Measurements from ENCODE around the gene ST14.

ST14 gene

DNA sequence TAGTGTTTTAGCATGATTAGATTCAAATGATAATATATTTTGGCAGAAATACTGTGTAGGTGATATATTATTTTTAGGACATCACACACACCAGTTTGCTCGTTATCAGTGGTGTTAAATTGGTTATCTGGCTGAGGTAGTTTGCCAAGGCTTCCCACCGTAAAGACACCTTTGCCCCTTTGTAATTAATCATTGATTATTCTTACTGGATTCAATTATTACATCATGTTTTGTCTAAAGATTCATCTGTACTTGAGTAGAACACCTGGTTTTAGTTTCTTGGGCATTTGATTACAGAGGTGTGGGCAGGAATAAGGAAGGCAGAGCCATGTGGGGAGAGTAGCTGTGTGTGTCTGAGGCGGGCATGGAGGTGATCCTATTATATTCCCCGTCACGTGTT is 39.5 kb upstream of the ST14 start:
- no peak overlapping the region for H3K27ac ChIP-seq (ENCODE audit: extremely low read depth, low read depth, low read length)
- H3K36me3 ChIP-seq (ENCODE audit: control insufficient read depth in 2 of 2, insufficient read depth in 1 of 2, low read length in 2 of 2) = peaks cover 0 to 61% of the 10 kb centered on the region in 2 experiments; a peak in 2 of 3 replicates
- no peak overlapping the region for H3K4me3 ChIP-seq (ENCODE audit: low read depth, low read length)
- peaks cover 3% of the 10 kb centered on the region; the same call in 1 of the 2 replicates for H3K4me1 ChIP-seq (ENCODE audit: control insufficient read depth, insufficient read depth, low read length)
- ChIA-PET POLR2A (no interaction called here), CTCF (interaction anchor here (0.6 to 2.3 kb wide), 3 partner anchors 8 to 12 kb away, joined by 3 to 11 read pairs (median 4); no protein-coding TSS in a partner anchor)
- no peaks in the 10 kb centered on the region for H3K9me3 ChIP-seq (ENCODE audit: control insufficient read depth, insufficient read depth, low read depth, low read length)
- TF ChIP-seq ZEB2 (tag by site-specific recombination; IDR thresholded peaks at IDR 0.05) (no peak), ZNF48 (tag by site-specific recombination; IDR thresholded peaks at IDR 0.05) (no peak), ZNF658 (tag by site-specific recombination; IDR thresholded peaks at IDR 0.05) (no peak), ZNF660 (tag by site-specific recombination; IDR thresholded peaks at IDR 0.05) (no peak), SETDB1 (IDR thresholded peaks at IDR 0.05; ENCODE audit: insufficient read length, low read length) (no peak), ZNF571 (tag by site-specific recombination; IDR thresholded peaks at IDR 0.05) (no peak), ZNF311 (tag by site-specific recombination; IDR thresholded peaks at IDR 0.05; ENCODE audit: borderline replicate concordance) (no peak), OSR2 (tag by site-specific recombination; IDR thresholded peaks at IDR 0.05) (no peak), MEIS1 (CRISPR knock-in tag; IDR thresholded peaks at IDR 0.05; ENCODE audit: borderline replicate concordance) (no peak), ZNF837 (tag by site-specific recombination; IDR thresholded peaks at IDR 0.05) (no peak), ZSCAN23 (tag by site-specific recombination; IDR thresholded peaks at IDR 0.05) (no peak), ZNF585B (tag by site-specific recombination; IDR thresholded peaks at IDR 0.05) (no peak), ZNF792 (tag by site-specific recombination; IDR thresholded peaks at IDR 0.05) (no peak)
- TF ChIP-seq, protein P1, sequence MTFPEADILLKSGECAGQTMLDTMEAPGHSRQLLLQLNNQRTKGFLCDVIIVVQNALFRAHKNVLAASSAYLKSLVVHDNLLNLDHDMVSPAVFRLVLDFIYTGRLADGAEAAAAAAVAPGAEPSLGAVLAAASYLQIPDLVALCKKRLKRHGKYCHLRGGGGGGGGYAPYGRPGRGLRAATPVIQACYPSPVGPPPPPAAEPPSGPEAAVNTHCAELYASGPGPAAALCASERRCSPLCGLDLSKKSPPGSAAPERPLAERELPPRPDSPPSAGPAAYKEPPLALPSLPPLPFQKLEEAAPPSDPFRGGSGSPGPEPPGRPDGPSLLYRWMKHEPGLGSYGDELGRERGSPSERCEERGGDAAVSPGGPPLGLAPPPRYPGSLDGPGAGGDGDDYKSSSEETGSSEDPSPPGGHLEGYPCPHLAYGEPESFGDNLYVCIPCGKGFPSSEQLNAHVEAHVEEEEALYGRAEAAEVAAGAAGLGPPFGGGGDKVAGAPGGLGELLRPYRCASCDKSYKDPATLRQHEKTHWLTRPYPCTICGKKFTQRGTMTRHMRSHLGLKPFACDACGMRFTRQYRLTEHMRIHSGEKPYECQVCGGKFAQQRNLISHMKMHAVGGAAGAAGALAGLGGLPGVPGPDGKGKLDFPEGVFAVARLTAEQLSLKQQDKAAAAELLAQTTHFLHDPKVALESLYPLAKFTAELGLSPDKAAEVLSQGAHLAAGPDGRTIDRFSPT (tag by site-specific recombination; IDR thresholded peaks at IDR 0.05) = no peak
- TF ChIP-seq, protein P2, sequence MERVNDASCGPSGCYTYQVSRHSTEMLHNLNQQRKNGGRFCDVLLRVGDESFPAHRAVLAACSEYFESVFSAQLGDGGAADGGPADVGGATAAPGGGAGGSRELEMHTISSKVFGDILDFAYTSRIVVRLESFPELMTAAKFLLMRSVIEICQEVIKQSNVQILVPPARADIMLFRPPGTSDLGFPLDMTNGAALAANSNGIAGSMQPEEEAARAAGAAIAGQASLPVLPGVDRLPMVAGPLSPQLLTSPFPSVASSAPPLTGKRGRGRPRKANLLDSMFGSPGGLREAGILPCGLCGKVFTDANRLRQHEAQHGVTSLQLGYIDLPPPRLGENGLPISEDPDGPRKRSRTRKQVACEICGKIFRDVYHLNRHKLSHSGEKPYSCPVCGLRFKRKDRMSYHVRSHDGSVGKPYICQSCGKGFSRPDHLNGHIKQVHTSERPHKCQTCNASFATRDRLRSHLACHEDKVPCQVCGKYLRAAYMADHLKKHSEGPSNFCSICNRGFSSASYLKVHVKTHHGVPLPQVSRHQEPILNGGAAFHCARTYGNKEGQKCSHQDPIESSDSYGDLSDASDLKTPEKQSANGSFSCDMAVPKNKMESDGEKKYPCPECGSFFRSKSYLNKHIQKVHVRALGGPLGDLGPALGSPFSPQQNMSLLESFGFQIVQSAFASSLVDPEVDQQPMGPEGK (tag by site-specific recombination; IDR thresholded peaks at IDR 0.05) = no peak
- TF ChIP-seq, protein P3, sequence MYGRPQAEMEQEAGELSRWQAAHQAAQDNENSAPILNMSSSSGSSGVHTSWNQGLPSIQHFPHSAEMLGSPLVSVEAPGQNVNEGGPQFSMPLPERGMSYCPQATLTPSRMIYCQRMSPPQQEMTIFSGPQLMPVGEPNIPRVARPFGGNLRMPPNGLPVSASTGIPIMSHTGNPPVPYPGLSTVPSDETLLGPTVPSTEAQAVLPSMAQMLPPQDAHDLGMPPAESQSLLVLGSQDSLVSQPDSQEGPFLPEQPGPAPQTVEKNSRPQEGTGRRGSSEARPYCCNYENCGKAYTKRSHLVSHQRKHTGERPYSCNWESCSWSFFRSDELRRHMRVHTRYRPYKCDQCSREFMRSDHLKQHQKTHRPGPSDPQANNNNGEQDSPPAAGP (tag by site-specific recombination; IDR thresholded peaks at IDR 0.05) = no peak

DNA sequence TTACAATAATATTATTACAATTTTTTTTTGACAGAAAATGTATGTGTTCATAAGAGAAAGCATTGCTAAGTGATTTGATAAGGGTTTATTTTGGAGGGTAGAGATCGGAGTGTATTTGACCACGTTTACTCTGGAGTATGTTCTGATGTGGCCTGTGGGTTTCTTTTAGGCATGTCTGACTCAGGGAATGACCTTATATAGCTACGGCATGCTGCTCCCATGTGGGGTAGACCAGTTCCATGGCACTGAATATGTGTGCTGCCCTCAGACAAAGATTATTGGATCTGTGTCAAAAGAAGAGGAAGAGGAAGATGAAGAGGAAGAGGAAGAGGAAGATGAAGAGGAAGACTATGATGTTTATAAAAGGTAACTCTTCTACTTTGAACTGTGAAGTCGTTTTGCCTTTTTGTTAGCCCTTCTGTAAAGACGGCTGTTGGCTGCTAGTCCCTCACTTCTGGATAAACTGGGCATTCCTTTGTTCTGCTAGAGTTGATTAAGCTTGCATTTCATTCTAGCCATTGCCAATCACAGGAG is 38.1 kb upstream of the ST14 start:
- TF ChIP-seq ZNF785 (tag by site-specific recombination; IDR thresholded peaks at IDR 0.05) (no peak), ZNF248 (tag by site-specific recombination; IDR thresholded peaks at IDR 0.05) (no peak), ZNF48 (tag by site-specific recombination; IDR thresholded peaks at IDR 0.05) (no peak), SP3 (tag by site-specific recombination; IDR thresholded peaks at IDR 0.05) (no peak)
- TF ChIP-seq, protein P4, sequence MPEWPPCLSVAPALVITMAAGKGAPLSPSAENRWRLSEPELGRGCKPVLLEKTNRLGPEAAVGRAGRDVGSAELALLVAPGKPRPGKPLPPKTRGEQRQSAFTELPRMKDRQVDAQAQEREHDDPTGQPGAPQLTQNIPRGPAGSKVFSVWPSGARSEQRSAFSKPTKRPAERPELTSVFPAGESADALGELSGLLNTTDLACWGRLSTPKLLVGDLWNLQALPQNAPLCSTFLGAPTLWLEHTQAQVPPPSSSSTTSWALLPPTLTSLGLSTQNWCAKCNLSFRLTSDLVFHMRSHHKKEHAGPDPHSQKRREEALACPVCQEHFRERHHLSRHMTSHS (tag by site-specific recombination; IDR thresholded peaks at IDR 0.05) = no peak
- TF ChIP-seq, protein P5, sequence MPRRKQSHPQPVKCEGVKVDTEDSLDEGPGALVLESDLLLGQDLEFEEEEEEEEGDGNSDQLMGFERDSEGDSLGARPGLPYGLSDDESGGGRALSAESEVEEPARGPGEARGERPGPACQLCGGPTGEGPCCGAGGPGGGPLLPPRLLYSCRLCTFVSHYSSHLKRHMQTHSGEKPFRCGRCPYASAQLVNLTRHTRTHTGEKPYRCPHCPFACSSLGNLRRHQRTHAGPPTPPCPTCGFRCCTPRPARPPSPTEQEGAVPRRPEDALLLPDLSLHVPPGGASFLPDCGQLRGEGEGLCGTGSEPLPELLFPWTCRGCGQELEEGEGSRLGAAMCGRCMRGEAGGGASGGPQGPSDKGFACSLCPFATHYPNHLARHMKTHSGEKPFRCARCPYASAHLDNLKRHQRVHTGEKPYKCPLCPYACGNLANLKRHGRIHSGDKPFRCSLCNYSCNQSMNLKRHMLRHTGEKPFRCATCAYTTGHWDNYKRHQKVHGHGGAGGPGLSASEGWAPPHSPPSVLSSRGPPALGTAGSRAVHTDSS (tag by site-specific recombination; IDR thresholded peaks at IDR 0.05) = peak; percentile 95
- no peak overlapping the region for H3K4me3 ChIP-seq (ENCODE audit: low read depth, low read length)
- H3K9me3 ChIP-seq (ENCODE audit: control insufficient read depth, insufficient read depth, low read depth, low read length) = no peaks in the 10 kb centered on the region
- no peaks in the 10 kb centered on the region for H3K4me1 ChIP-seq (ENCODE audit: control insufficient read depth, insufficient read depth, low read length)
- CTCF ChIA-PET = interaction anchor here (1.0 kb wide), 1 partner anchor 11 kb away, joined by 4 read pairs; no protein-coding TSS in a partner anchor
- POLR2A ChIA-PET = no interaction called here
- no peak overlapping the region for H3K27ac ChIP-seq (ENCODE audit: extremely low read depth, low read depth, low read length)
- H3K36me3 ChIP-seq (ENCODE audit: control insufficient read depth in 2 of 2, insufficient read depth in 1 of 2, low read length in 2 of 2) = peaks cover 0 to 73% of the 10 kb centered on the region in 2 experiments; a peak in 2 of 3 replicates
